Panc1 (cell line): ENCODE measurements around the gene RAB43.

Source experiments
- POLR2AphosphoS5 ChIP-seq: IDR thresholded peaks from 2 replicates; pipeline ENCODE4 v1.6.1; 2012; ENCODE audit warnings: mild to moderate bottlenecking, low read depth, low read length, moderate library complexity
- TCF7L2 ChIP-seq: IDR thresholded peaks from 2 replicates; pipeline ENCODE4 v1.6.1; 2011; ENCODE audit warnings: mild to moderate bottlenecking, low read depth, low read length, inconsistent platforms
- TF ChIP-seq, protein P1 (sequence below): fragments of 450-650 bp; IDR thresholded peaks from 2 replicates; pipeline ENCODE4 v1.5.1; 2017; ENCODE audit warnings: mild to moderate bottlenecking

DNA sequence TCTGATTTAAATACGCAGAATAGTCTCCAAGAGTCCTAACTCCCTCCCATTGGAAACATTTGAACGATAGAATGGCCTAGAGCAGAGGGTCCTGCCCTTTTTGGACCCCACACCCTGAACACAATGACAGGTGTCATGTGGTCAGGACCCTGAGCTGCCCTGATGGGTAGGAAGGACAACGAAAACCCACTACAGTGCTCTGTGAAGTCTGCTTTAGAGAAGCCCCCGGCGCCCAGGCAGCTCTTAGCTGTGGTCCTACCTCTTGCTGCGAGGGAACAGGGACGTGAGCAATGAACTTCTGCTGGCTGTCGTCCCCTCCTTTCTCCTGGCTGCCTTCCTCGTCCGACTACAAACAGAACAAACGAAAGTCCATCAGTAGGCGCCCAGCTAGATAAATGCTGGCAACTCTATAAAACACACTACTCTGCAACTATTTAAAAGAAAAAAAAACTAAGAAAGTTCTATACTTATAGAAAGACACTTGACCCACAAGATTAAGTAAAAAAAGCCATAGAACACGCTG, 8.7 kb upstream of the RAB43 start:
- TF ChIP-seq, protein P1, sequence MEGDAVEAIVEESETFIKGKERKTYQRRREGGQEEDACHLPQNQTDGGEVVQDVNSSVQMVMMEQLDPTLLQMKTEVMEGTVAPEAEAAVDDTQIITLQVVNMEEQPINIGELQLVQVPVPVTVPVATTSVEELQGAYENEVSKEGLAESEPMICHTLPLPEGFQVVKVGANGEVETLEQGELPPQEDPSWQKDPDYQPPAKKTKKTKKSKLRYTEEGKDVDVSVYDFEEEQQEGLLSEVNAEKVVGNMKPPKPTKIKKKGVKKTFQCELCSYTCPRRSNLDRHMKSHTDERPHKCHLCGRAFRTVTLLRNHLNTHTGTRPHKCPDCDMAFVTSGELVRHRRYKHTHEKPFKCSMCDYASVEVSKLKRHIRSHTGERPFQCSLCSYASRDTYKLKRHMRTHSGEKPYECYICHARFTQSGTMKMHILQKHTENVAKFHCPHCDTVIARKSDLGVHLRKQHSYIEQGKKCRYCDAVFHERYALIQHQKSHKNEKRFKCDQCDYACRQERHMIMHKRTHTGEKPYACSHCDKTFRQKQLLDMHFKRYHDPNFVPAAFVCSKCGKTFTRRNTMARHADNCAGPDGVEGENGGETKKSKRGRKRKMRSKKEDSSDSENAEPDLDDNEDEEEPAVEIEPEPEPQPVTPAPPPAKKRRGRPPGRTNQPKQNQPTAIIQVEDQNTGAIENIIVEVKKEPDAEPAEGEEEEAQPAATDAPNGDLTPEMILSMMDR, result no peak
- TF ChIP-seq POLR2AphosphoS5 (no peak), TCF7L2 (no peak)
